Fibroblast of mammary gland (primary cell): ENCODE data around the gene ADAMTS13.
A peak's percentile ranks its signal among the peaks of the same experiment; 100 is the strongest.
"Not testable (repeated sequence)": the region's sequence is repeated elsewhere in the genome, so short reads cannot be mapped to it uniquely, and the experiment has no call there.

Experiments used
- DNase-seq: peaks from one replicate; pipeline ENCODE4 v3.0.0-alpha.2; 2010; ENCODE audit warnings: low read depth
- H3K4me3 ChIP-seq: 2 replicates; pipeline ENCODE4 v1.5.1; 2011; ENCODE audit warnings: low read depth, mild to moderate bottlenecking, low read length, moderate library complexity; ENCODE audit not compliant: control insufficient read depth
- TF ChIP-seq, protein P1 (sequence below): conservative IDR thresholded peaks from 2 replicates; pipeline ENCODE4 v1.5.1; 2011; ENCODE audit warnings: low read depth, low read length, inconsistent platforms; ENCODE audit not compliant: control insufficient read depth, insufficient read depth

The ADAMTS13 gene

DNA sequence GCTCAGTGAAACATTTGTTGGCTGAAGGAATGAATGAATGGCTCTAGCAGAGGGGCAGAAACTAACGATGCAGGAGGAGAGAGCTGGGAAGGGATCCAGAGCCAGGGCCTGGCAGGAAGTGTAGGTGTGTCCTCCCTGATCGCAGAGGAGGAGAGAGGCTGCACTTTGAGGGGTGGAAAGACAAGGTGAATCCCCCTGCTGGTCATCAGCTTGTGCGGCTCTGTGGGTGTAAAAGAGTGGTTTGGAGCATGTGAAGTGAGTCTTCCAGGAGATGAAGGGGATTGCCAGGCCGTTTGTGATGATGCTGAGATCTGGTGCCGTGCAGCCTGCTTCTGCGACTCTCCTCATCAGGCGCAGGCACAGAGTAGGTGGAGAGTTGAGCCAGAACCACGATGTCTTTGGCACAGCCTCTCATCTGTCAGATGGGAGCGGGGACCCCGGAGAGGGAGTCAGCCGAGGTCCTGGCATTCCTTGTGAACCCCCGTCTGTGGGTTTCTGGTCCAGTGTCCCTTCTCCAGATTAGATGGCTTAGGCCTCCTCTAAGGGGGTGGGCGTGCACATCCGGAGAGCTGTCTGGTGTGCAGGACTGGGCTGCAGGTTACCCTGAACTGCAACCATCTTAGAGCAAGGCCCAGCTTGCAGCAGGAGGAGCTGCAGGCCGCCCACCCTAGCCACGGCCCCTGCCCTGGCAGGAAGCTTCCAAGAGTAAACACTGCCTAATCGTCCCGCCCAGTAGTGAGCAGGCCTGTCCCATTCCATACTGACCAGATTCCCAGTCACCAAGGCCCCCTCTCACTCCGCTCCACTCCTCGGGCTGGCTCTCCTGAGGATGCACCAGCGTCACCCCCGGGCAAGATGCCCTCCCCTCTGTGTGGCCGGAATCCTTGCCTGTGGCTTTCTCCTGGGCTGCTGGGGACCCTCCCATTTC lies at the start of gene ADAMTS13:
Gene ADAMTS13, plus strand, starts transcription at position 753 of the 928 bp plus-strand sequence. Its CDS starts 77 bp downstream, at position 830.
- no peak within 1 kb of the TSS for H3K4me3 ChIP-seq
- peak; percentile 15 for DNase-seq
- TF ChIP-seq, protein P1, sequence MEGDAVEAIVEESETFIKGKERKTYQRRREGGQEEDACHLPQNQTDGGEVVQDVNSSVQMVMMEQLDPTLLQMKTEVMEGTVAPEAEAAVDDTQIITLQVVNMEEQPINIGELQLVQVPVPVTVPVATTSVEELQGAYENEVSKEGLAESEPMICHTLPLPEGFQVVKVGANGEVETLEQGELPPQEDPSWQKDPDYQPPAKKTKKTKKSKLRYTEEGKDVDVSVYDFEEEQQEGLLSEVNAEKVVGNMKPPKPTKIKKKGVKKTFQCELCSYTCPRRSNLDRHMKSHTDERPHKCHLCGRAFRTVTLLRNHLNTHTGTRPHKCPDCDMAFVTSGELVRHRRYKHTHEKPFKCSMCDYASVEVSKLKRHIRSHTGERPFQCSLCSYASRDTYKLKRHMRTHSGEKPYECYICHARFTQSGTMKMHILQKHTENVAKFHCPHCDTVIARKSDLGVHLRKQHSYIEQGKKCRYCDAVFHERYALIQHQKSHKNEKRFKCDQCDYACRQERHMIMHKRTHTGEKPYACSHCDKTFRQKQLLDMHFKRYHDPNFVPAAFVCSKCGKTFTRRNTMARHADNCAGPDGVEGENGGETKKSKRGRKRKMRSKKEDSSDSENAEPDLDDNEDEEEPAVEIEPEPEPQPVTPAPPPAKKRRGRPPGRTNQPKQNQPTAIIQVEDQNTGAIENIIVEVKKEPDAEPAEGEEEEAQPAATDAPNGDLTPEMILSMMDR, result peak; percentile 9

- H3K4me3 ChIP-seq, result peak overlapping the region; percentile 96
- TF ChIP-seq, protein P1, result no peak
- DNase-seq, result peak; percentile 84
Measured at GRCh38 chr9:133374612-133375115, 47.5 kb upstream of the ADAMTS13 start.

- TF ChIP-seq, protein P1, result no peak
- DNase-seq, result peak; percentile 50
- peak overlapping the region; percentile 96 for H3K4me3 ChIP-seq
Measured at GRCh38 chr9:133375116-133375723, 46.9 kb upstream of the ADAMTS13 start.

- H3K4me3 ChIP-seq, result peak within 1 kb of the TSS; percentile 96
Measured at GRCh38 chr9:133375724-133376654, 46.2 kb upstream of the ADAMTS13 start, which contains the start of the genes STKLD1 and SURF4. Gene STKLD1 (plus strand): TSS chr9:133376366. CDS start chr9:133376474, 108 bp downstream. Gene SURF4 (minus strand): TSS chr9:133376060. CDS start chr9:133375969, 91 bp downstream.

DNA sequence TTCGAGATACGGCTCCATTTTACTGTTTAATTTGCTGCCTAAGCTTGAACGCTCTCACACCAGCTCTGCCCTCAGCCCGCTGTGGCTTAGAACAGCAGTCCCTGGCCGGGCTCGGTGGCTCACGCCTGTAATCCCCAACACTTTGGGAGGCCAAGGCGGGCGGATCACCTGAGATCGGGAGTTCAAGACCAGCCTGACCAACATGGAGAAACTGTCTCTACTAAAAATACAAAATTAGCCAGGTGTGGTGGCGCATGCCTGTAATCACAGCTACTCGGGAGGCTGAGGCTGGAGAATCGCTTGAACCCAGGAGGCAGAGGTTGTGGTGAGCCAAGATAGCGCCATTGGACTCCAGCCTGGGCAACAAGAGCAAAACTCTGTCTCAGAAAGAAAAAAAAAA lies 44.9 kb upstream of the ADAMTS13 start:
- not testable (repeated sequence) for DNase-seq, H3K4me3 ChIP-seq

More at GRCh38 chr9:133375724-133376654, 46.2 kb upstream of the ADAMTS13 start, which contains the start of the genes STKLD1 and SURF4:
- DNase-seq, result peak; percentile 94
- TF ChIP-seq, protein P1, result no peak

DNA sequence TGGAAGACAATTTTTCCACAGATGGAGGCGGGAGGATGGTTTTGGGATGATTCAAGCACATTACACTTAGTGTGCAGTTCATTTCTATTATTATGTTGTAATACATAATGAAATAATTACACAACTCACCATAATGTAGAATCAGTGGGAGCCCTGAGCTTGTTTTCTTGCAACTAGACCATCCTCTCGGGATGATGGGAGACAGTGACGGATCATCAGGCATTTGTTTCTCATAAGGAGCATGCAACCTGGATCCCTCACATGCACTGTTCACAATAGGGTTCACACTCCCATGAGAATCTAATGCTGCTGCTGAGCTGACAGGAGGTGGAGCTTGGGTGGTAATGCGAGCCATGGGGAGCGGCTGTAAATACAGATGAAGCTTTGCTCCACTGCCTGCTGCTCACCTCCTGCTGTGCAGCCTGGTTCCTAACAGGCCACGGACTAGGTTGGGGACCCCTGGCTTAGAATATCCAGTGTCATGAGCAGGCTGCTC lies 44.4 kb upstream of the ADAMTS13 start:
- DNase-seq, result peak; percentile 98
- no peak overlapping the region for H3K4me3 ChIP-seq
- TF ChIP-seq, protein P1, result no peak
